ENCODE data around the gene PDIA5. TPM values are rescaled to one million over a fixed set of nuclear protein-coding genes. Genes with fewer than 3 reads are reported as not detected.
A peak's percentile ranks its signal among the peaks of the same experiment; 100 is the strongest.

PDIA5 gene
- total RNA-seq, 1 experiment from 2014 or later = 41.5 TPM

DNA sequence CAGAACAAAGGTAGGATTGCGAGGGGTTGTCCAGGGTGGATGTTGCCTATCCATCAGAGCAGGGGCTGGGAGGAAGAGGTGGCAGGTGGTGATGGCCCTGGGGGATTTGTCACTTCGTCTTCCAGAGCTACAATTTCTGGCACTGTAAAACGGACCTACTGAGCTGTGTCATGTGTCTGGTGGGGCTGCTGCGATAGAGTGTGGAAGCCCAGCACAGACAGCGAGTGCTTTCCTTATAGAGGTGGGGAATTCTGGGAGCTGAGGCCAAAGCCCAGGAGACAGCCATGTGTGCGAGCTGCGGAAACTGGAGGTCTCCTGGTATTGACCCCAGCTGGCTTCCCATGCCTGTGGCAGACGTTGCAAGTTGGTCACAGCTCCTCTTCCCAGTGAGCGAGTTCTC is 73.7 kb downstream of the PDIA5 start (continued):
- TF ChIP-seq STAT6 (CRISPR knock-in tag; conservative IDR thresholded peaks at IDR 0.05; ENCODE audit: low read depth) (no peak), ZNF219 (CRISPR knock-in tag; IDR thresholded peaks at IDR 0.05; ENCODE audit: borderline replicate concordance) (no peak), GTF2I (CRISPR knock-in tag; conservative IDR thresholded peaks at IDR 0.05) (no peak)

DNA sequence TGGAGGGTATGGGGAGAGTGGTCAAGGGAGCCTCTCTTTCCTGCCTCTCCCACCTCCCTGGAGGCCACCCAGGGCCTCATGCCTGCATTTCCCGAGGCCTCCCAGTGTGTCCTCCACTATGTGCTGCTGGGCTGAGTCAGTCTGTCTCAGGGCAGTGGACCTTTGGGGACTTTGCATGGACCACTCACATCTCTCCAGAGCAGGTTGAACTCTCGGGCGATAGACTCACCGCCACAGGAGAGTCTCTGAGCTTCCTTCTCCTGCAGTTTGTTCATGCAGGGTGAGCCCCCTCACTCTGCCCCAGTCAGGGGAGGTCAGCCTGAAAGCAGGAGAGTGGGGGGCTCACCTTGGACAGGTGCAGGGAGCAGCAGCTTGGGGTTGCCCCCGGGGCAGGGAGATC is 74.5 kb downstream of the PDIA5 start:
- no peaks in the 10 kb centered on the region for H3K9me3 Mint-ChIP-seq
- H3K4me3 Mint-ChIP-seq = no peak overlapping the region
- ChIA-PET CTCF (interaction anchor here (1.5 kb wide), 1 partner anchor 15 kb away, joined by 4 read pairs; no protein-coding TSS in a partner anchor), POLR2A (no interaction called here)
- TF ChIP-seq ESRRA (CRISPR knock-in tag; IDR thresholded peaks at IDR 0.05; ENCODE audit: borderline replicate concordance) = no peak
- TF ChIP-seq, protein P1, sequence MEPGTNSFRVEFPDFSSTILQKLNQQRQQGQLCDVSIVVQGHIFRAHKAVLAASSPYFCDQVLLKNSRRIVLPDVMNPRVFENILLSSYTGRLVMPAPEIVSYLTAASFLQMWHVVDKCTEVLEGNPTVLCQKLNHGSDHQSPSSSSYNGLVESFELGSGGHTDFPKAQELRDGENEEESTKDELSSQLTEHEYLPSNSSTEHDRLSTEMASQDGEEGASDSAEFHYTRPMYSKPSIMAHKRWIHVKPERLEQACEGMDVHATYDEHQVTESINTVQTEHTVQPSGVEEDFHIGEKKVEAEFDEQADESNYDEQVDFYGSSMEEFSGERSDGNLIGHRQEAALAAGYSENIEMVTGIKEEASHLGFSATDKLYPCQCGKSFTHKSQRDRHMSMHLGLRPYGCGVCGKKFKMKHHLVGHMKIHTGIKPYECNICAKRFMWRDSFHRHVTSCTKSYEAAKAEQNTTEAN (CRISPR knock-in tag; IDR thresholded peaks at IDR 0.05) = no peak
- TF ChIP-seq E2F4 (CRISPR knock-in tag; IDR thresholded peaks at IDR 0.05; ENCODE audit: borderline replicate concordance, low read depth) = no peak
- TF ChIP-seq STAT6 (CRISPR knock-in tag; conservative IDR thresholded peaks at IDR 0.05; ENCODE audit: low read depth) = no peak
- no peak for TF ChIP-seq ZSCAN18 (CRISPR knock-in tag; IDR thresholded peaks at IDR 0.05)
- H3K36me3 Mint-ChIP-seq = peaks cover 35% of the 10 kb centered on the region
- H3K4me1 Mint-ChIP-seq = peaks cover 28% of the 10 kb centered on the region
- DNase-seq (ENCODE audit: low spot score) (no peak), ATAC-seq (no peak)
- no peaks in the 10 kb centered on the region for H3K27me3 Mint-ChIP-seq (ENCODE audit: low read depth)
- no peak overlapping the region for H3K27ac Mint-ChIP-seq

DNA sequence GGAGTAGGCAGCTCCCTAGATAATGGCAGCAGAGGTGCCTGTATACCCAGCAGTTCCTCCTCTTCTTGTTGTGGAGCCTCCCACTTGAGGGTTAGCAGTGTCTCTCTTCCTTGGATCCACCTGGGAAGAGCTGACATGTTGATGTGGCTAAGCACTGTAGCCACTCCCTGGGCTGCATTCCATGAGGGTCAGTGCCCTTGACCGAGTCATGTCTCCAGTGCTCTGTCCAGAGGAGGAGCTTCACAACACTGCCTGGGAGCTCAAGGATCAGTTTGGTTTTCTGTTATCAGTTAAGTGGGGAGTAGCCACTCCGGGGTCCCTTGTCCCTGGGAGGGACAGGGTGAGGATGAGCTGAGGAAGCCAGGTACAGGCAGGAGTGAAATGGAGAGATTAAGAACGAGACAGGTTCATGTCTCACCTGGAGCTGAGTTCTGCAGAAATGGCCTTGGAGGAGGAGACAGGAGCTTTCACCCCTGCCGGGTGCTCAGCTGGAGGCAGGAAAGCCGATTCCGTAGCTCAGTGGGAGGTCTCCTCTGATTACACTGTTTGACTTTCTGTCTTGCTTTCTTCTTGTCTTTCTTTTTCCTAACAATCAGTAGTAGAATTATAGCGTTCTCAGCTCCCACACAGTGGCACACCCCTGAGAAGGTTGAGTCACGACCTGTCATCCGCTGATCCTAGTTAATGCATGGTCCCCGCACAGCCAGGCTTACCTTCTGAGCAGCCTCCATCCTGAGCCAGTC is 77.0 kb downstream of the PDIA5 start:
- ChIA-PET POLR2A (no interaction called here), CTCF (interaction anchor here (0.6 to 1.4 kb wide), 3 partner anchors 25 to 389 kb away, joined by 3 to 10 read pairs (median 4); no protein-coding TSS in a partner anchor)
- no peak overlapping the region for H3K4me3 Mint-ChIP-seq
- peak; percentile 35 for DNase-seq (ENCODE audit: low spot score)
- H3K4me1 Mint-ChIP-seq = peaks cover 23% of the 10 kb centered on the region
- TF ChIP-seq TEAD1 (CRISPR knock-in tag; IDR thresholded peaks at IDR 0.05) (0 out of 2 replicates have a peak, but pooled peaks have one; percentile 17), ZNF423 (CRISPR knock-in tag; IDR thresholded peaks at IDR 0.05) (peak; percentile 97), NR3C1 (CRISPR knock-in tag; conservative IDR thresholded peaks at IDR 0.05; ENCODE audit: low read depth) (no peak), JAZF1 (CRISPR knock-in tag; IDR thresholded peaks at IDR 0.05) (no peak), ESRRA (CRISPR knock-in tag; IDR thresholded peaks at IDR 0.05; ENCODE audit: borderline replicate concordance) (no peak), JUN (CRISPR knock-in tag; IDR thresholded peaks at IDR 0.05) (no peak), ZNF121 (CRISPR knock-in tag; IDR thresholded peaks at IDR 0.05) (no peak)
- no peaks in the 10 kb centered on the region for H3K27me3 Mint-ChIP-seq (ENCODE audit: low read depth)
- peak; percentile 79 for ATAC-seq
- H3K36me3 Mint-ChIP-seq = peaks cover 49% of the 10 kb centered on the region
- H3K9me3 Mint-ChIP-seq = no peaks in the 10 kb centered on the region
- H3K27ac Mint-ChIP-seq = peak overlapping the region; percentile 74

All from WTC11 (cell line).